ENCODE data around the gene ALG6. TPM values are rescaled to one million over a fixed set of nuclear protein-coding genes. Genes with fewer than 3 reads are reported as not detected.

The ALG6 gene
- total RNA-seq, 2 experiments from 2014 or later = 10.6 to 11.2 TPM

DNA sequence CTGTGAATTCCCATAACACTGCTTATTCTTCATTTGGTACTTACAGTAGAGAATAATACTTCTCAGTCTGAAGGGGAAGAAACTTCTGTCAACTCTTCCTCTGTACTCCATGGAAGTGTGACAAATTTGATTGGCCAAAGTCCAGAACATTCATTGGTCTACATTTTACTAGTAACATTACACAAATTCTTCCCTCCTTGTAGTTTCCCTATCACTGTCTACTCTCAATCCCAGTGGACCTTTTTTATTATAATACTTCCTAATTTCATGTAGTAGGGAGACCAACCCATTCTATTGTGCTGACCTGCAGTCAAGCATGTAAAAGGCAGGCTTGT is 74.7 kb downstream of the ALG6 start:
- no peaks in the 10 kb centered on the region for H3K27me3 Mint-ChIP-seq
- H3K27me3 ChIP-seq (ENCODE audit: control insufficient read depth in 1 of 2, insufficient read depth in 2 of 2, low read length in 2 of 2) = no peaks in the 10 kb centered on the region
- POLR2A ChIA-PET = no interaction called here

DNA sequence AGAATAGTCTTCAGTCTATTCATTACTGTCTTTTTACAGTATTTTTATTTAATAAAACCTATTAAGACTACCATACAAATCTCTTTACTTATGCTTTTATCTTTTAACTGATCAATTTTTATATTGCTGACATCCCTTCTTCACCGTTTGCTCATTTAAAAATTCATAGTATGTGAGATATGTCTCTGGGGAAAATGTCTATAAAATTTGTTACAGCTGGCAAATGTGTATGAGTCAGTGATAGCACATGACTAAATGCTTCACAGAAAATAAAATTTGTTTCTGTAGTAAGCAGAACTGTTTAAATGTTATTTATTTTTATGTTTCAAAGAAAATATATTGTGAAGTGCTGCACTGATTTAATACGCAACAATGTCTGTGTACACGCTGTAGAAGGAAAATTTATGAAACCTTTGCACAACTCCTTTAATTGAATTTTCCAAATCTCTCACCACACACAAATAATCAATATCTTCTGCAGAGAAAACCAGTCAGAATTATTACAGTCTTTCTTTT is 81.4 kb downstream of the ALG6 start:
- Mint-ChIP-seq H3K4me1 (ENCODE audit: low read depth) (no peaks in the 10 kb centered on the region), H3K36me3 (ENCODE audit: low read depth) (no peaks in the 10 kb centered on the region), H3K9me3 (no peaks in the 10 kb centered on the region), H3K4me3 (no peak overlapping the region), H3K27ac (no peak overlapping the region), H3K27me3 (no peaks in the 10 kb centered on the region)
- no peaks in the 10 kb centered on the region for H3K9me3 ChIP-seq (ENCODE audit: control insufficient read depth in 1 of 2, insufficient read depth in 1 of 2, low read length in 2 of 2)
- no peaks in the 10 kb centered on the region for H3K36me3 ChIP-seq (ENCODE audit: insufficient read depth, low read length)
- ATAC-seq (ENCODE audit: poor library complexity) (no peak), DNase-seq (no peak)
- no peaks in the 10 kb centered on the region for H3K4me1 ChIP-seq (ENCODE audit: insufficient read depth, low read length)
- POLR2A ChIA-PET = no interaction called here
- no peak overlapping the region for H3K4me3 ChIP-seq (ENCODE audit: low read length)
- H3K27ac ChIP-seq (ENCODE audit: low read depth in 1 of 2, low read length in 2 of 2) = no peak overlapping the region
- no peaks in the 10 kb centered on the region for H3K27me3 ChIP-seq (ENCODE audit: control insufficient read depth in 1 of 2, insufficient read depth in 2 of 2, low read length in 2 of 2)
- intact Hi-C loops (cut with DNase I, micrococcal nuclease) = no loop called here
- CTCF ChIA-PET = no interaction called here
- TF ChIP-seq, protein P1, sequence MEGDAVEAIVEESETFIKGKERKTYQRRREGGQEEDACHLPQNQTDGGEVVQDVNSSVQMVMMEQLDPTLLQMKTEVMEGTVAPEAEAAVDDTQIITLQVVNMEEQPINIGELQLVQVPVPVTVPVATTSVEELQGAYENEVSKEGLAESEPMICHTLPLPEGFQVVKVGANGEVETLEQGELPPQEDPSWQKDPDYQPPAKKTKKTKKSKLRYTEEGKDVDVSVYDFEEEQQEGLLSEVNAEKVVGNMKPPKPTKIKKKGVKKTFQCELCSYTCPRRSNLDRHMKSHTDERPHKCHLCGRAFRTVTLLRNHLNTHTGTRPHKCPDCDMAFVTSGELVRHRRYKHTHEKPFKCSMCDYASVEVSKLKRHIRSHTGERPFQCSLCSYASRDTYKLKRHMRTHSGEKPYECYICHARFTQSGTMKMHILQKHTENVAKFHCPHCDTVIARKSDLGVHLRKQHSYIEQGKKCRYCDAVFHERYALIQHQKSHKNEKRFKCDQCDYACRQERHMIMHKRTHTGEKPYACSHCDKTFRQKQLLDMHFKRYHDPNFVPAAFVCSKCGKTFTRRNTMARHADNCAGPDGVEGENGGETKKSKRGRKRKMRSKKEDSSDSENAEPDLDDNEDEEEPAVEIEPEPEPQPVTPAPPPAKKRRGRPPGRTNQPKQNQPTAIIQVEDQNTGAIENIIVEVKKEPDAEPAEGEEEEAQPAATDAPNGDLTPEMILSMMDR (IDR thresholded peaks at IDR 0.05) = no peak

More for the DNA sequence above, 74.7 kb downstream of the ALG6 start:
- Mint-ChIP-seq H3K27ac (no peak overlapping the region), H3K9me3 (no peaks in the 10 kb centered on the region), H3K4me3 (no peak overlapping the region), H3K4me1 (ENCODE audit: low read depth) (no peaks in the 10 kb centered on the region), H3K36me3 (ENCODE audit: low read depth) (no peaks in the 10 kb centered on the region)
- H3K4me3 ChIP-seq (ENCODE audit: low read length) = no peak overlapping the region
- H3K9me3 ChIP-seq (ENCODE audit: control insufficient read depth in 1 of 2, insufficient read depth in 1 of 2, low read length in 2 of 2) = no peaks in the 10 kb centered on the region
- intact Hi-C loops (cut with DNase I, micrococcal nuclease) = loop anchor here in 1 of 2 experiments (5.0 kb wide), 1 partner anchor 605 kb away; no protein-coding TSS in a partner anchor
- DNase-seq = no peak
- no peak overlapping the region for H3K27ac ChIP-seq (ENCODE audit: low read depth in 1 of 2, low read length in 2 of 2)
- no peaks in the 10 kb centered on the region for H3K36me3 ChIP-seq (ENCODE audit: insufficient read depth, low read length)
- CTCF ChIA-PET = no interaction called here
- H3K4me1 ChIP-seq (ENCODE audit: insufficient read depth, low read length) = no peaks in the 10 kb centered on the region
- TF ChIP-seq, protein P1 (IDR thresholded peaks at IDR 0.05) = no peak
- no peak for ATAC-seq (ENCODE audit: poor library complexity)

DNA sequence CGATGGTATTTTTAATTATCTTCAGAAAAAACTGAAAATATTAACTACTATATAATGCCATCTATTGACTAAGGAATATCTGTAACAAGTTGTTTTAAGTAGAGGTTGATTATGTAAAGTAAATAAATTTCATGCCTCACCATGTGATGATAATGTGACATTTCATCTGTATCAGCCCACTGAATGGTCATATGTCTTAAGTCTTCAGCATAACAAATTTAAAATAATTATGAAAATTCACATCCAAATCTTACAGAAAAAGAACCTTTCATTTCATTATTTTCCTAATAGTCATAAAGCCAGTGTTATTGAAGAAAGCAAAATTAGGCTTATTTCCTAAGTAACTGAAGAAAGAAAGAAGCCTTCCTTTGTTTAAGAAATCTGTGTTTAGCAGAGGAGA is 83.0 kb downstream of the ALG6 start:
- Mint-ChIP-seq H3K27ac (no peak overlapping the region), H3K4me3 (no peak overlapping the region), H3K36me3 (ENCODE audit: low read depth) (no peaks in the 10 kb centered on the region), H3K4me1 (ENCODE audit: low read depth) (no peaks in the 10 kb centered on the region), H3K27me3 (no peaks in the 10 kb centered on the region), H3K9me3 (no peaks in the 10 kb centered on the region)
- ChIA-PET POLR2A (no interaction called here), CTCF (no interaction called here)
- Histone ChIP-seq H3K9me3 (ENCODE audit: control insufficient read depth in 1 of 2, insufficient read depth in 1 of 2, low read length in 2 of 2) (no peaks in the 10 kb centered on the region), H3K4me1 (ENCODE audit: insufficient read depth, low read length) (no peaks in the 10 kb centered on the region), H3K4me3 (ENCODE audit: low read length) (no peak overlapping the region), H3K27me3 (ENCODE audit: control insufficient read depth in 1 of 2, insufficient read depth in 2 of 2, low read length in 2 of 2) (no peaks in the 10 kb centered on the region), H3K27ac (ENCODE audit: low read depth in 1 of 2, low read length in 2 of 2) (no peak overlapping the region), H3K36me3 (ENCODE audit: insufficient read depth, low read length) (no peaks in the 10 kb centered on the region)
- intact Hi-C loops (cut with DNase I, micrococcal nuclease) = no loop called here
- no peak for DNase-seq
- ATAC-seq (ENCODE audit: poor library complexity) = no peak
- TF ChIP-seq, protein P1 (IDR thresholded peaks at IDR 0.05) = no peak

Data from CD4-positive, alpha-beta T cell (primary cell).